ENCODE data around the gene OMP.

- TF ChIP-seq CTCF (IDR thresholded peaks at IDR 0.05; ENCODE audit: insufficient read depth, low read length) (no peak), GABPA (IDR thresholded peaks at IDR 0.05; ENCODE audit: low read depth) (no peak), POLR2AphosphoS5 (IDR thresholded peaks at IDR 0.05; ENCODE audit: low read depth) (no peak)
- TF ChIP-seq, protein P1, sequence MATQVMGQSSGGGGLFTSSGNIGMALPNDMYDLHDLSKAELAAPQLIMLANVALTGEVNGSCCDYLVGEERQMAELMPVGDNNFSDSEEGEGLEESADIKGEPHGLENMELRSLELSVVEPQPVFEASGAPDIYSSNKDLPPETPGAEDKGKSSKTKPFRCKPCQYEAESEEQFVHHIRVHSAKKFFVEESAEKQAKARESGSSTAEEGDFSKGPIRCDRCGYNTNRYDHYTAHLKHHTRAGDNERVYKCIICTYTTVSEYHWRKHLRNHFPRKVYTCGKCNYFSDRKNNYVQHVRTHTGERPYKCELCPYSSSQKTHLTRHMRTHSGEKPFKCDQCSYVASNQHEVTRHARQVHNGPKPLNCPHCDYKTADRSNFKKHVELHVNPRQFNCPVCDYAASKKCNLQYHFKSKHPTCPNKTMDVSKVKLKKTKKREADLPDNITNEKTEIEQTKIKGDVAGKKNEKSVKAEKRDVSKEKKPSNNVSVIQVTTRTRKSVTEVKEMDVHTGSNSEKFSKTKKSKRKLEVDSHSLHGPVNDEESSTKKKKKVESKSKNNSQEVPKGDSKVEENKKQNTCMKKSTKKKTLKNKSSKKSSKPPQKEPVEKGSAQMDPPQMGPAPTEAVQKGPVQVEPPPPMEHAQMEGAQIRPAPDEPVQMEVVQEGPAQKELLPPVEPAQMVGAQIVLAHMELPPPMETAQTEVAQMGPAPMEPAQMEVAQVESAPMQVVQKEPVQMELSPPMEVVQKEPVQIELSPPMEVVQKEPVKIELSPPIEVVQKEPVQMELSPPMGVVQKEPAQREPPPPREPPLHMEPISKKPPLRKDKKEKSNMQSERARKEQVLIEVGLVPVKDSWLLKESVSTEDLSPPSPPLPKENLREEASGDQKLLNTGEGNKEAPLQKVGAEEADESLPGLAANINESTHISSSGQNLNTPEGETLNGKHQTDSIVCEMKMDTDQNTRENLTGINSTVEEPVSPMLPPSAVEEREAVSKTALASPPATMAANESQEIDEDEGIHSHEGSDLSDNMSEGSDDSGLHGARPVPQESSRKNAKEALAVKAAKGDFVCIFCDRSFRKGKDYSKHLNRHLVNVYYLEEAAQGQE (IDR thresholded peaks at IDR 0.05; ENCODE audit: insufficient replicate concordance, low read depth): no peak
Observed at GRCh38 chr11:77087723-77088225, 14.9 kb upstream of the OMP start.

Data from HL-60 (cell line).